H9 (cell line): ENCODE measurements around the gene TTC23. TPM values are rescaled to one million over a fixed set of nuclear protein-coding genes. Genes with fewer than 3 reads are reported as not detected.
A peak's percentile ranks its signal among the peaks of the same experiment; 100 is the strongest.

Experiments used
- DNase-seq: peaks from one replicate; pipeline ENCODE4 v3.0.0-alpha.2; 2017
- H2AFZ ChIP-seq: one replicate; pipeline ENCODE4 v1.6.1; 2013; ENCODE audit warnings: mild to moderate bottlenecking, low read length, control low read depth, moderate library complexity
- H2AK5ac ChIP-seq: 2 replicates; pipeline ENCODE4 v1.6.1; 2013; ENCODE audit warnings: low read length, control low read depth, mixed read lengths; ENCODE audit not compliant: insufficient read length
- H2BK120ac ChIP-seq: one replicate; pipeline ENCODE4 v1.6.1; 2013; ENCODE audit warnings: low read depth, mild to moderate bottlenecking, low read length, control low read depth, inconsistent platforms; ENCODE audit not compliant: poor library complexity, severe bottlenecking
- H2BK12ac ChIP-seq: 2 replicates; pipeline ENCODE4 v1.6.1; 2013; ENCODE audit warnings: low read length, control low read depth, mixed read lengths, low read depth; ENCODE audit not compliant: insufficient read length
- H2BK15ac ChIP-seq: 2 replicates; pipeline ENCODE4 v1.6.1; 2013; ENCODE audit warnings: low read depth, low read length, control low read depth
- H2BK20ac ChIP-seq: one replicate; pipeline ENCODE4 v1.6.1; 2013; ENCODE audit warnings: low read depth, mild to moderate bottlenecking, low read length, control low read depth, inconsistent platforms; ENCODE audit not compliant: poor library complexity, severe bottlenecking
- H2BK5ac ChIP-seq: 2 replicates; pipeline ENCODE4 v1.6.1; 2013; ENCODE audit warnings: low read length, control low read depth, mixed read lengths; ENCODE audit not compliant: insufficient read length
- H3K14ac ChIP-seq: 2 replicates; pipeline ENCODE4 v1.6.1; 2013; ENCODE audit warnings: low read length, control low read depth; ENCODE audit not compliant: insufficient read depth
- H3K18ac ChIP-seq: 2 replicates; pipeline ENCODE4 v1.6.1; 2013; ENCODE audit warnings: low read depth, mild to moderate bottlenecking, mixed read lengths, low read length, control low read depth; ENCODE audit not compliant: insufficient read length
- H3K23ac ChIP-seq: 2 replicates; pipeline ENCODE4 v1.6.1; 2013; ENCODE audit warnings: low read length, control low read depth, mixed read lengths, low read depth; ENCODE audit not compliant: insufficient read length
- H3K23me2 ChIP-seq: 2 replicates; pipeline ENCODE4 v1.6.1; 2013; ENCODE audit warnings: low read depth, mild to moderate bottlenecking, mixed read lengths, low read length, control low read depth; ENCODE audit not compliant: insufficient read length, poor library complexity, severe bottlenecking
- H3K27ac ChIP-seq: 2 replicates; pipeline ENCODE4 v1.5.1; 2013; ENCODE audit warnings: low read length, control low read depth, mixed read lengths, low read depth; ENCODE audit not compliant: insufficient read length
- H3K27me3 ChIP-seq: 2 replicates; pipeline ENCODE4 v1.6.1; 2013; ENCODE audit warnings: low read length, control low read depth, inconsistent platforms; ENCODE audit not compliant: insufficient read depth
- H3K4ac ChIP-seq: 2 replicates; pipeline ENCODE4 v1.6.1; 2013; ENCODE audit warnings: low read depth, mild to moderate bottlenecking, control low read depth, inconsistent platforms, low read length, moderate library complexity
- H3K4me1 ChIP-seq: 2 replicates; pipeline ENCODE4 v1.6.1; 2013; ENCODE audit warnings: low read length, control low read depth, inconsistent platforms; ENCODE audit not compliant: insufficient read depth
- H3K4me2 ChIP-seq: 2 replicates; pipeline ENCODE4 v1.6.1; 2013; ENCODE audit warnings: low read length, control low read depth, mixed read lengths; ENCODE audit not compliant: insufficient read length, insufficient read depth
- H3K56ac ChIP-seq: 2 replicates; pipeline ENCODE4 v1.6.1; 2013; ENCODE audit warnings: low read depth, mild to moderate bottlenecking, mixed read lengths, low read length, control low read depth; ENCODE audit not compliant: insufficient read length
- H3K79me1 ChIP-seq: 2 replicates; pipeline ENCODE4 v1.6.1; 2013; ENCODE audit warnings: low read depth, mild to moderate bottlenecking, moderate library complexity, low read length, control low read depth, inconsistent platforms; ENCODE audit not compliant: insufficient read depth, poor library complexity, severe bottlenecking
- H3K79me2 ChIP-seq: 2 replicates; pipeline ENCODE4 v1.6.1; 2013; ENCODE audit warnings: low read length, control low read depth, inconsistent platforms; ENCODE audit not compliant: insufficient read depth
- H3K9ac ChIP-seq: 2 replicates; pipeline ENCODE4 v1.6.1; 2013; ENCODE audit warnings: low read length, control low read depth, mixed read lengths; ENCODE audit not compliant: insufficient read length; ENCODE audit errors: extremely low read depth
- H3K9me3 ChIP-seq: one replicate; pipeline ENCODE4 v1.6.1; 2013; ENCODE audit warnings: low read depth, low read length, inconsistent platforms; ENCODE audit not compliant: control insufficient read depth
- H3T11ph ChIP-seq: one replicate; pipeline ENCODE4 v1.6.1; 2013; ENCODE audit warnings: mild to moderate bottlenecking, low read length, control low read depth, inconsistent platforms
- H4K20me1 ChIP-seq: one replicate; pipeline ENCODE4 v1.6.1; 2013; ENCODE audit not compliant: control insufficient read depth, insufficient read length, insufficient read depth
- H4K5ac ChIP-seq: 2 replicates; pipeline ENCODE4 v1.6.1; 2013; ENCODE audit warnings: low read depth, mild to moderate bottlenecking, mixed read lengths, low read length, control low read depth; ENCODE audit not compliant: insufficient read length
- H4K8ac ChIP-seq: replicated peaks from 2 replicates; pipeline ENCODE4 v1.6.1; 2013; ENCODE audit warnings: low read length, control low read depth, mixed read lengths, low read depth; ENCODE audit not compliant: insufficient read length
- H4K91ac ChIP-seq: 2 replicates; pipeline ENCODE4 v1.6.1; 2013; ENCODE audit warnings: low read depth, mild to moderate bottlenecking, moderate library complexity, mixed read lengths, low read length, control low read depth; ENCODE audit not compliant: insufficient read length
- H3K27ac Mint-ChIP-seq, 3 experiments: 2 replicates in 2 of 3; 3 replicates in 1 of 3; pipeline ENCODE4 v1.8.0; 2020 to 2021; ENCODE audit warnings: mixed read lengths in 3 of 3, mild to moderate bottlenecking in 1 of 3, moderate library complexity in 1 of 3
- H3K27me3 Mint-ChIP-seq: 2 replicates; pipeline ENCODE4 v1.8.0; 2021; ENCODE audit warnings: low read depth, mild to moderate bottlenecking, moderate library complexity, mixed read lengths
- H3K36me3 Mint-ChIP-seq, 3 experiments: 2 replicates in 2 of 3; 3 replicates in 1 of 3; pipeline ENCODE4 v1.8.0; 2020 to 2021; ENCODE audit warnings: low read depth in 3 of 3, mixed read lengths in 3 of 3; ENCODE audit not compliant: insufficient read depth in 1 of 3
- H3K4me1 Mint-ChIP-seq, 2 experiments: 2 replicates each; pipeline ENCODE4 v1.8.0; 2020; ENCODE audit warnings: mixed read lengths in 2 of 2
- H3K4me3 Mint-ChIP-seq, 2 experiments: 2 replicates in 1 of 2; 3 replicates in 1 of 2; pipeline ENCODE4 v1.8.0; 2020 to 2021; ENCODE audit warnings: mild to moderate bottlenecking in 2 of 2, mixed read lengths in 2 of 2, moderate library complexity in 1 of 2
- H3K9me3 Mint-ChIP-seq, 2 experiments: 2 replicates in 1 of 2; 3 replicates in 1 of 2; pipeline ENCODE4 v1.8.0; 2020; ENCODE audit warnings: mild to moderate bottlenecking in 2 of 2, mixed read lengths in 2 of 2, moderate library complexity in 1 of 2
- WGBS: extraction: QIAGEN DNeasy Blood & Tissue Kit; methylation state at CpG from one replicate; pipeline ENCODE4 v1.1.7; 2013; ENCODE audit warnings: missing lambda C conversion rate, low lambda C conversion rate, mixed read lengths; ENCODE audit not compliant: insufficient read length; ENCODE audit errors: extremely low coverage; 5-methylcytosine and 5-hydroxymethylcytosine counted together
- total RNA-seq: library from RNA; stranded (reverse); gene quantifications from 2 replicates; pipeline ENCODE4 v1.2.1, GENCODE V29; 2021
- TF ChIP-seq, protein P1 (sequence below): fragments of 200-600 bp; sonication (generic); conservative IDR thresholded peaks from 3 replicates; pipeline ENCODE4 v1.8.0; 2021; ENCODE audit warnings: antibody characterized with exemption, mild to moderate bottlenecking

TTC23 gene
- total RNA-seq, 1 experiment from 2014 or later, result 14.3 TPM

DNA sequence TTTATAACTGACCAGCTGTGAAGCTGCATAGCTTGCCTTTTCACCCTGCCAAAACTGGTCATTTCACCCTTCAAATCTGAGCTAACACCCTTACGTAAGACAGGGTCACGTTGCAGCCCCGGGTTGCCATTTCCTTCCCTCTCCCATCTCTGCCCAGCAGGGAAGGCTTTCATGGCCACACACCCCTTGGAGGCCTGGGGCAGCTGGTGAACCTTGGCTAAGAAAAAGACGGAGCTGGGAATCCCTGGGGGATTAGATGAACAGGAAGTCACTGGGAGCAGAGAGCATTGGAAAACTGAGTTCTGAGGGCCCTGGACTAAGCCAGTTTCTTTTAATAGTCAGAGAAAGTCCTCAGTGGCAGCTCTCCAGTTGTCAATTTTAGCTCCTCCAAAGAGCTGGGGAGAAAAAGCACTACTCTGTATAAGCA, 67.8 kb downstream of the TTC23 start:
- no peak overlapping the region for H3K4me2 ChIP-seq
- no peaks in the 10 kb centered on the region for H4K20me1 ChIP-seq
- H3K79me1 ChIP-seq, result no peaks in the 10 kb centered on the region
- no peak overlapping the region for H2BK20ac ChIP-seq
- no peak for DNase-seq
- H3K4me1 ChIP-seq, result peaks cover 4% of the 10 kb centered on the region; the same call in 1 of the 2 replicates
- H3T11ph ChIP-seq, result no peak overlapping the region
- no peak overlapping the region for H3K18ac ChIP-seq
- no peak overlapping the region for H2BK15ac ChIP-seq
- H4K8ac ChIP-seq, result no peak overlapping the region
- no peak overlapping the region for H3K27ac ChIP-seq
- H3K9me3 ChIP-seq, result no peaks in the 10 kb centered on the region
- H2AFZ ChIP-seq, result no peak overlapping the region
- no peak overlapping the region for H3K14ac ChIP-seq
- no peaks in the 10 kb centered on the region for H3K23me2 ChIP-seq
- no peak overlapping the region for H3K56ac ChIP-seq
- peak overlapping the region in 1 of 3 experiments; percentile 72; a peak in 2 of 7 replicates for H3K27ac Mint-ChIP-seq
- no peak overlapping the region for H4K91ac ChIP-seq
- no CpG with 5 or more reads among the region's 4 CpGs for WGBS
- H3K4me3 Mint-ChIP-seq, result no peak overlapping the region
- H4K5ac ChIP-seq, result no peak overlapping the region
- H3K4me1 Mint-ChIP-seq, result peaks cover 14 to 20% of the 10 kb centered on the region in 2 experiments
- H3K9me3 Mint-ChIP-seq, result no peaks in the 10 kb centered on the region
- no peak overlapping the region for H2AK5ac ChIP-seq
- no peak overlapping the region for H2BK5ac ChIP-seq
- no peak overlapping the region for H3K4ac ChIP-seq
- H3K9ac ChIP-seq, result no peak overlapping the region
- no peaks in the 10 kb centered on the region for H3K27me3 ChIP-seq
- H3K79me2 ChIP-seq, result no peaks in the 10 kb centered on the region
- H2BK120ac ChIP-seq, result no peak overlapping the region
- H3K27me3 Mint-ChIP-seq, result no peaks in the 10 kb centered on the region
- no peak overlapping the region for H2BK12ac ChIP-seq
- no peak overlapping the region for H3K23ac ChIP-seq
- peaks cover 8 to 19% (median 17%) of the 10 kb centered on the region in 3 experiments; a peak in 6 of 7 replicates for H3K36me3 Mint-ChIP-seq
- TF ChIP-seq, protein P1, sequence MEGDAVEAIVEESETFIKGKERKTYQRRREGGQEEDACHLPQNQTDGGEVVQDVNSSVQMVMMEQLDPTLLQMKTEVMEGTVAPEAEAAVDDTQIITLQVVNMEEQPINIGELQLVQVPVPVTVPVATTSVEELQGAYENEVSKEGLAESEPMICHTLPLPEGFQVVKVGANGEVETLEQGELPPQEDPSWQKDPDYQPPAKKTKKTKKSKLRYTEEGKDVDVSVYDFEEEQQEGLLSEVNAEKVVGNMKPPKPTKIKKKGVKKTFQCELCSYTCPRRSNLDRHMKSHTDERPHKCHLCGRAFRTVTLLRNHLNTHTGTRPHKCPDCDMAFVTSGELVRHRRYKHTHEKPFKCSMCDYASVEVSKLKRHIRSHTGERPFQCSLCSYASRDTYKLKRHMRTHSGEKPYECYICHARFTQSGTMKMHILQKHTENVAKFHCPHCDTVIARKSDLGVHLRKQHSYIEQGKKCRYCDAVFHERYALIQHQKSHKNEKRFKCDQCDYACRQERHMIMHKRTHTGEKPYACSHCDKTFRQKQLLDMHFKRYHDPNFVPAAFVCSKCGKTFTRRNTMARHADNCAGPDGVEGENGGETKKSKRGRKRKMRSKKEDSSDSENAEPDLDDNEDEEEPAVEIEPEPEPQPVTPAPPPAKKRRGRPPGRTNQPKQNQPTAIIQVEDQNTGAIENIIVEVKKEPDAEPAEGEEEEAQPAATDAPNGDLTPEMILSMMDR, result no peak
